Diencephalon (tissue), 1 donor: ENCODE data around the gene LY6G5C. TPM values are rescaled to one million over a fixed set of nuclear protein-coding genes. Genes with fewer than 3 reads are reported as not detected.

ENCODE experiments used
- small RNA-seq: library from RNA; depleted of rRNA; stranded (forward); fragments of <200 nt; gene quantifications from one replicate; pipeline ENCODE3, GENCODE V24; 2014
- total RNA-seq: library from RNA; depleted of rRNA; stranded (reverse); fragments of >200 nt; gene quantifications from one replicate; pipeline ENCODE4 v1.2.3, GENCODE V29; 2014

The LY6G5C gene
- total RNA-seq, 1 donor from 2014 or later, result 2.5 TPM

Small RNA genes within 50 kb of the gene (small RNA-seq; reads per million reads assigned to genes)
- gene LY6G6D (not detected), gene MIR4646 (not detected), gene MIR6832 (not detected), gene RF00019 (not detected)

Other genes starting within 250 kb of the LY6G5C start
- gene MICB, start 182.9 kb downstream of the LY6G5C start, total RNA-seq, result 0.69 TPM
- not detected for gene MCCD1, start 152.1 kb downstream of the LY6G5C start, total RNA-seq
- 303 TPM for gene DDX39B, start 139.1 kb downstream of the LY6G5C start, total RNA-seq
- gene ATP6V1G2, start 134.5 kb downstream of the LY6G5C start, total RNA-seq, result 69.4 TPM
- gene NFKBIL1, start 133.5 kb downstream of the LY6G5C start, total RNA-seq, result 16.1 TPM
- not detected for gene LTA, start 108.8 kb downstream of the LY6G5C start, total RNA-seq
- gene TNF, start 105.5 kb downstream of the LY6G5C start, total RNA-seq, result 0.23 TPM
- 0.46 TPM for gene LTB, start 98.6 kb downstream of the LY6G5C start, total RNA-seq
- 6.0 TPM for gene LST1, start 94.8 kb downstream of the LY6G5C start, total RNA-seq
- not detected for gene NCR3, start 88.1 kb downstream of the LY6G5C start, total RNA-seq
- 22.6 TPM for gene AIF1, start 65.8 kb downstream of the LY6G5C start, total RNA-seq
- 48.0 TPM for gene PRRC2A, start 60.4 kb downstream of the LY6G5C start, total RNA-seq
- 174 TPM for gene BAG6, start 28.4 kb downstream of the LY6G5C start, total RNA-seq
- gene APOM, start 25.2 kb downstream of the LY6G5C start, total RNA-seq, result 0.69 TPM
- 15.9 TPM for gene C6orf47, start 20.3 kb downstream of the LY6G5C start, total RNA-seq
- gene GPANK1, start 16.1 kb downstream of the LY6G5C start, total RNA-seq, result 12.0 TPM
- 70.1 TPM for gene CSNK2B, start 15.0 kb downstream of the LY6G5C start, total RNA-seq
- gene LY6G5B, start 11.1 kb downstream of the LY6G5C start, total RNA-seq, result 3.7 TPM
- 47.5 TPM for gene ABHD16A, start 22.3 kb upstream of the LY6G5C start, total RNA-seq
- gene LY6G6F, start 25.8 kb upstream of the LY6G5C start, total RNA-seq, result not detected
- gene LY6G6D, start 34.3 kb upstream of the LY6G5C start, total RNA-seq, result not detected
- gene LY6G6C, start 40.7 kb upstream of the LY6G5C start, total RNA-seq, result not detected
- not detected for gene MPIG6B, start 42.3 kb upstream of the LY6G5C start, total RNA-seq
- 86.3 TPM for gene DDAH2, start 48.2 kb upstream of the LY6G5C start, total RNA-seq
- gene CLIC1, start 55.5 kb upstream of the LY6G5C start, total RNA-seq, result 44.1 TPM
- 8.8 TPM for gene MSH5, start 58.9 kb upstream of the LY6G5C start, total RNA-seq
- gene SAPCD1, start 81.6 kb upstream of the LY6G5C start, total RNA-seq, result 2.1 TPM
- 0.69 TPM for gene VWA7, start 96.3 kb upstream of the LY6G5C start, total RNA-seq
- 36.0 TPM for gene VARS1, start 114.7 kb upstream of the LY6G5C start, total RNA-seq
- 23.3 TPM for gene LSM2, start 125.9 kb upstream of the LY6G5C start, total RNA-seq
- 8.1 TPM for gene HSPA1L, start 134.2 kb upstream of the LY6G5C start, total RNA-seq
- gene HSPA1A, start 134.5 kb upstream of the LY6G5C start, total RNA-seq, result 190 TPM
- 176 TPM for gene HSPA1B, start 146.7 kb upstream of the LY6G5C start, total RNA-seq
- gene NEU1, start 181.8 kb upstream of the LY6G5C start, total RNA-seq, result 18.2 TPM
- gene SLC44A4, start 197.9 kb upstream of the LY6G5C start, total RNA-seq, result not detected
- 78.0 TPM for gene EHMT2, start 216.6 kb upstream of the LY6G5C start, total RNA-seq
- 19.4 TPM for gene ZBTB12, start 221.0 kb upstream of the LY6G5C start, total RNA-seq
- 5.3 TPM for gene C2, start 246.7 kb upstream of the LY6G5C start, total RNA-seq